ENCODE results near the gene DNAH1.
"Not testable (repeated sequence)": the region's sequence is repeated elsewhere in the genome, so short reads cannot be mapped to it uniquely, and the experiment has no call there.

DNAH1 gene

GRCh38 chr3:52315977-52316764 lies at the start of gene DNAH1:
TSS of gene DNAH1 (plus strand) at chr3:52316319. CDS start at chr3:52322443, 6,124 bp downstream.
- no peak for DNase-seq

- no peak for DNase-seq
Measured at GRCh38 chr3:52268036-52268435, 48.1 kb upstream of the DNAH1 start.

DNA sequence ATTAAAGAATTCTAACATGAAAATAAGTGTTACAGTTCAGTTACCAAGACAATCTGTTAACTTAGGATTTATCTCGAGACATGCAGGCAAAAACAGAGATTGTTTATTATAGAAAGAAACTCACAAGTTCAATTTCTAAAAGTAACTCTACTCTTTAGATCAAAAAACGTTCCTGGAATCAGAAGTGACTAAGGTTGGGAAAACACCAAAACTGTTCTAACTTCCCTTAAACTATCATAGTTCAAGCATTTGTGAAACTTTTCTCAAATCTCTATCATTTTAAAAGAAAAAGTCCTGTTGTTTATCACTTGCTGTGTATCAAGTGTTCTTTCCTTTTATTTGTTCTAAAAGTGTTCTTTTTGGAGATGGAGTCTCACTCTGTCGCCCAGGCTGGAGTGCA lies 46.3 kb upstream of the DNAH1 start:
- no peak for DNase-seq

DNA sequence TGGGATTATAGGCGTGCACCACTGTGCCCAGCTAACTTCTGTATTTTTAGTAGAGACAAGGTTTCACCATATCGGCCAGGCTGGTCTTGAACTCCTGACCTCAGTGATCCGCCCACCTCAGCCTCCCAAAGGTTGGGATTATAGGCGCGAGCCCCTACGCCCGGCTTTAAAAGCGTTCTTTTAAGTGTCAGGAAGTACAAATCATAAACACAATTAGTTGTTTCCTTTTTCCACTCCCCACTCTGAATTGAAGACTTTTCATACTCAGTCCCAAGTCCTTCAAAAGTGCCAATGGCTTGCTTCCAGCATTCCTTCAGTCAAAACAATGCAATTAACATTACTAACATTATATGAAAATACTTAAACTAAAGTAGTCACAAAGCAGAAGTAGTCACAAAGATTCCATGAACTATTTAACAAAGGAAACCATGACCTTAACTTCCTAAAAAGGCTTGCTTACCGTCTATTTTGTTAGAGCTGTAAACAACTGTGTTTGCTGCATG lies 45.8 kb upstream of the DNAH1 start:
- no peak for DNase-seq

DNA sequence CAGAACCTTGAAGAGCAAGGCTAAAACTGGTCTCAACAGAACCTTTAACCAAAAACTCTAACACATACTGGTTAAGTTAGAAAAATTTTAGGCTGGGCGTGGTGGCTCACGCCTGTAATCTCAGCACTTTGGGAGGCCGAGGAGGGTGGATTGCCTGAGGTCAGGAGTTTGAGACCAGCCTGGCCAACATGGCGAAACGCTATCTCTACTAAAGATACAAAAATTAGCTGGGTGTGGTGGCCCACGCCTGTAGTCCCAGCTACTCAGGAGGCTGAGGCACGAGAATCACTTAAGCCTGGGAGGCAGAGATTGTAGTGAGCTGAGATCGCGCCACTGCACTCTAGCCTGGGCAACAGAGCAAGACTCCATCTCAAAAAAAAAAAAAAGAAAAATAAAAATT lies 43.9 kb upstream of the DNAH1 start:
- DNase-seq, result not testable (repeated sequence)

GRCh38 chr3:52272831-52273230 lies 43.3 kb upstream of the DNAH1 start:
- no peak for DNase-seq

GRCh38 chr3:52274781-52275180 lies 41.3 kb upstream of the DNAH1 start:
- not testable (repeated sequence) for DNase-seq

GRCh38 chr3:52277071-52277964 lies 38.8 kb upstream of the DNAH1 start:
- peak in 1 of 2 experiments; percentile 27 for DNase-seq

GRCh38 chr3:52277972-52278509 lies 38.1 kb upstream of the DNAH1 start:
- peak; percentile 33 to 42 for DNase-seq

DNA sequence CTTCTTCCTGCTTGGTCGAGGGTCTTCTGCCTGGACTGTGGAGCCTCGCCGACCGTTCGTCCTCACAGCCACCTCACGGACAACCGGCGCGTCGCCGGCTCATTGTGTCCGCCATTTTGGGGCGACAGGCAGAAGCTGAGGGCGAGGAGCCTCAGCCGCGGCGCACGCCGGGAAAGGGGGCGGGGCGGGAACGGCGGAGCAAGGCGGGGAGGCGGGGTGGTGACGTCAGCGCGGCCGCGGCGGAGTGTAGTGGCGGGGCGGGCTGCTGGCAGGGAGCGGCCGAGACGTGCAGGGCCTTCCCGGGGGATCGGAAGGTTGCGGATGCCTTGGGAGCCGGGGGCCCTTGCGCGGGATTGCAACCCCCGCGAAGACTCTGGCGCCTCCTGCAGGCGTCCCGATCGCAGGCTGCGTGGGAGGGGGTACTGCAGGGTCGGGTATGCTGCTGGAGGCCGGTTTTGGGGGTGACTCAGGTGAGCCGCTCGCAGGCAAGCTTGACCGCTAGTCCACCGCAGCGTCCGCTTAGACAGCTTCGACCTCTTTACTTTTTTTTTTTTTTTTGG lies 37.5 kb upstream of the DNAH1 start, which contains the start of gene WDR82:
Gene WDR82 (minus strand): TSS at position 140 of the 560 bp plus-strand sequence. CDS start 288 bp downstream, outside the sequence.
- DNase-seq, result peak; percentile 83 to 87

- no peak for DNase-seq
Measured at GRCh38 chr3:52279596-52279995, 36.5 kb upstream of the DNAH1 start.

DNA sequence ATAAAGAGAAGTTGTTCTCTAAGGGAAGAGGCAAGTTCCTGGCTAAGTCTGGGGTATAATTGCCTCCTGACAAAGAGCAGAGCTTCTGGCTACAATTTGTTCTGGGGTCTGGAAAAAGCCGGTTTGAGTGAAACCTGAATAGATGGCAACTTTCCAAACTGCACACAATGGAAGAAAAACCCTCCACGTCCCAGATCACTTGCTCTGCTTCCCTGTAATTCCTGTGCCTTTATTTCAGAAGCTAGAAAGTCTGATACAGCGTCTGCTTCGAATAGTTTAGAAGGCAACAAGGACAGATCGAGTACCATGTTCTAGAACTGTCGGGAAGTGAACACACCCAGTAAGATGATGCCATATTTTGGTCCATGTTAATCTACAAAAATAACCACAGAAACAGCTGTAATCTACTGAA lies 36.1 kb upstream of the DNAH1 start:
- peak; percentile 13 to 51 for DNase-seq

- DNase-seq, result no peak
Measured at GRCh38 chr3:52281981-52282801, 33.9 kb upstream of the DNAH1 start.

- DNase-seq, result no peak
Measured at GRCh38 chr3:52283306-52283705, 32.8 kb upstream of the DNAH1 start.

DNA sequence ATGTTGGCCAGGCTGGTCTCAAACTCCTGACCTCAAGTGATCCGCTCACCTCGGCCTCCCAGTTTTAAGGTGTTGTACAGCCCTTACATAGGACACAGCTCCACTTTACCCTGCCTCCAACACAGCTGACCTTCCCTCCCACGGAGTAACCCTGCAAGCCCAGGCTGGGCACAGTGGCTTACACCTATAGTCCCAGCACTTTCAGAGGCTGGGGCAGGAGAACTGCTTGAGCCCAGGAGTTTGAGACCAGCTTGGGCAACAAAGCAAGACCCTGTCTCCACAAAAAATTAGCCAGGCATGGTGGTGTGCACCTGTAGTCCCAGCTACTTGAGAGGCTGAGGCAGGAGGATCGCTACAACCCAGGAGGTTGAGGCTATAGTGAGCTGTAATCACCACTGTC lies 32.1 kb upstream of the DNAH1 start:
- not testable (repeated sequence) for DNase-seq

DNA sequence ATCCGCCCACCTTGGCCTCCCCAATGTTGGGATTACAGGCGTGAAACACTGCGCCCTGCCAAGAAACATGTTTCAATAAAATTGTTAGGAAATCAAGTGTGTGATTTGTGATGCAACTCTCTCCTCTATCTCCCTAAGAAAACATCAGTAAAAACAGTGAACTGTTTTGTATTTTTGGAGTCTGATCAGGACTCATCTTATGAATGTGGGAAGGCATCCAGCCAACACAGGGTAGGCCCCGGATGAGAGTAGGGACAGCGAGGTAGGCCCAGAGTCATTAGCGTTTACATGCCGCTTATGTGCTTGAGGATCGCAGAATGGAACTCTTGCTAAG lies 29.4 kb upstream of the DNAH1 start:
- no peak for DNase-seq

GRCh38 chr3:52288674-52289073 lies 27.4 kb upstream of the DNAH1 start:
- DNase-seq, result no peak

GRCh38 chr3:52289338-52289746 lies 26.8 kb upstream of the DNAH1 start:
- DNase-seq, result no peak

DNA sequence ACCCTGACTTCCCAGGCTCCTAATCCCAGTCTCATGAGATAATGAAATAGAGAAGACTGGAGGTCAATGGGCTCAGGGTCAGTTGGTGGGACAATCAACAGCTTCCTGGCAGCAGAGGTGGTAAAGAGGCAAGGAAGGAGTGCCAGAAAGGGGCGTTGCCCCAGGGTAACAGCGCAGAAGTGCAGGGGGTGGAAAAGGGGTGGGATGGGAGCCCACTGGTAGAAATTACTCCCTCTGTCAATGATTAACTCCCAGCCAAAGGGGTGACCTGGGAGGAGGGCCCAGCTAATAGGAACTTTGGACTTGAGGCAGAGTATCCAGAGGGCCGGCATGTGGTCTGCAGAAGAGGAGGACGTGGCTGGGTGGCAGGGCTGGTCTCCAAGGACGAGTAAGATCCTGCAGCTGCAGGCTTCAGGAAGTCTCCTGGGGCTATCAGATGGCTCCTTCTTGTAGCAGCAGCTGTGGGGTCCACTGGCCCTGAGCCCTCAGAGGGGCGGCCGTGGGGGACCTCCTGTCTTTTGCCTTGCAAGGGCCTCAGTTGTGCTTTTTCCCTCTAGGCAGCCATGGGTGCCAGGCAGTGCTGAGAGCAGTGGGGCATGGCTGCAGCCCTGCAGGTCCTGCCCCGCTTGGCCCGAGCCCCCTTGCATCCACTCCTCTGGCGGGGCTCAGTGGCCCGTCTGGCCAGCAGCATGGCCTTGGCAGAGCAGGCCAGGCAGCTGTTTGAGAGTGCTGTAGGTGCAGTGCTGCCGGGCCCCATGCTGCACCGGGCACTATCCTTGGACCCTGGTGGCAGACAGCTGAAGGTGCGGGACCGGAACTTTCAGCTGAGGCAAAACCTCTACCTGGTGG lies 26.1 kb upstream of the DNAH1 start:
- DNase-seq, result no peak

DNA sequence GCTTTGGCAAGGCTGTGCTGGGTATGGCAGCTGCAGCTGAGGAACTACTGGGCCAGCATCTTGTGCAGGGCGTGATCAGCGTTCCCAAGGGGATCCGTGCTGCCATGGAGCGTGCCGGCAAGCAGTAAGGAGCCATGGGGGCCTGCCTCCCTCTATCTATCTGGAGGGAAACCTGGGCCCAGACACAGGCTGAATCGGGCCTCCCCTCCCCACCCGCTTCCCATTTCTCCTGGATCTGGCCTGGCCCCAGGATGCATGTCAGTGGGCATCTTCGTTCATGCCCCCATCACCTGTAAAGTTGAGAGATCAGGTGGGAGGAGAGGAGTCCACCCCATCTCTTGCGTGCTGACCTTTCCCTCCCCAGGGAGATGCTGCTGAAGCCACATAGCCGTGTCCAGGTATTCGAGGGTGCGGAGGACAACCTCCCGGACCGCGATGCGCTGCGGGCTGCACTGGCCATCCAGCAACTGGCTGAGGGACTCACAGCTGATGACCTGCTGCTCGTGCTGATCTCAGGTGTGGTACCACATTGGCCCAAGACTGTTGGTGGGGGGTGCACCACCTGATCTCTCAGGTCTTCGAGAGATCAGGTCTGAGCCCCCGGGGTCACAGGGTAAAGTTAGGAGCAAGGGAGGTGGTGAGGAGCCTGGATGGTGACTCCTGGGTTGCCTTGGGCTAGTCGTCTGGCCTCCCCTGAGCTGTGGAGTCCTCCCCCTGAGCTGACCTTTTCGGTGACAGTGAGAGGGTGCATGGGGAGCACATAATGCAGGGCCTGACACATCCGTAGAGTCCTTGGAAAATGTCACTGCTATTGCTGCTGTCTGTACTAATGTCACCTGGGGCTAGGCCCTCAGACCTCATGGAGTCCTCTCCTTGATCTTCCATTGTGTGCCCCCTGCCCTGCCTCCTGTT lies 25.3 kb upstream of the DNAH1 start:
- DNase-seq, result no peak
